HG03139 (cell line): ENCODE results near the gene FGFBP2.

Experiments
- ATAC-seq: cut with Tn5 transposase; IDR thresholded peaks from one replicate; pipeline ENCODE4 v1.9.1; 2021; ENCODE audit not compliant: unreplicated experiment

Gene FGFBP2, protein sequence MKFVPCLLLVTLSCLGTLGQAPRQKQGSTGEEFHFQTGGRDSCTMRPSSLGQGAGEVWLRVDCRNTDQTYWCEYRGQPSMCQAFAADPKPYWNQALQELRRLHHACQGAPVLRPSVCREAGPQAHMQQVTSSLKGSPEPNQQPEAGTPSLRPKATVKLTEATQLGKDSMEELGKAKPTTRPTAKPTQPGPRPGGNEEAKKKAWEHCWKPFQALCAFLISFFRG

GRCh38 chr4:15963001-15963451 lies at the start of gene FGFBP2:
Gene FGFBP2 (minus strand): TSS chr4:15963175. CDS start chr4:15963129, 46 bp downstream.
- no peak for ATAC-seq

- no peak for ATAC-seq
Observed at GRCh38 chr4:16011173-16011572, 48.2 kb upstream of the FGFBP2 start.

- ATAC-seq: no peak
Observed at GRCh38 chr4:16009153-16009552, 46.2 kb upstream of the FGFBP2 start.

DNA sequence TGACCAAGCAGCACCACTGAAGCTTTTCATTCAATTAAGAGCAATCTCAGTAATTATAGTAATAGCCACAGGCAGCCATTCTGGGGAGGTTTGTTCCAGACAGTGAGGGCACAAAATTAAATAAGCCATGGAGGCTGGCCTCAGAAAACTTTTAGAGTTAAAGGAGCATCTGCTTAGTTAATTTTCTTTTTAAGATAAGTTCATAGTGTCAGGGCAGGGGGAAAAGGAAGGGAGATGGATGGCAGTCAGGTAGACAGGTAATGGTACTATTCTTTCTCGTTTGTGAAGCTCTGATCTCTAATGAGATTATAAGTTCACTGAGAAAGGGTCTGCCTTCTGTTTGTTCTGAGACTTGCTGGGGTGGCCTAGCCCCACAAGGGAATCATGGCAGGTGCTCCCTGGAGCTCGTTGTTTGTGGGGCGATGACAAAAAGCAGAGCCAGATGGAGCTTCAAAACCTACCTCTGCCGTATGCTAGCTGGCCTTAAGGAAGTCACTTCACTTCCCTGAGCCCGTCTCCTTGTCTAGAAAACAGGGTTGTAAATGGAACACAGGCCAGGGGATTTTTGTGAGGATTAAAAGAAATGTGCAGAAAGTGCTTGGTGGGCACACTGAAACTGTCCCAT lies 44.6 kb upstream of the FGFBP2 start:
- ATAC-seq: no peak

GRCh38 chr4:16006771-16007446 lies 43.9 kb upstream of the FGFBP2 start:
- ATAC-seq: no peak

DNA sequence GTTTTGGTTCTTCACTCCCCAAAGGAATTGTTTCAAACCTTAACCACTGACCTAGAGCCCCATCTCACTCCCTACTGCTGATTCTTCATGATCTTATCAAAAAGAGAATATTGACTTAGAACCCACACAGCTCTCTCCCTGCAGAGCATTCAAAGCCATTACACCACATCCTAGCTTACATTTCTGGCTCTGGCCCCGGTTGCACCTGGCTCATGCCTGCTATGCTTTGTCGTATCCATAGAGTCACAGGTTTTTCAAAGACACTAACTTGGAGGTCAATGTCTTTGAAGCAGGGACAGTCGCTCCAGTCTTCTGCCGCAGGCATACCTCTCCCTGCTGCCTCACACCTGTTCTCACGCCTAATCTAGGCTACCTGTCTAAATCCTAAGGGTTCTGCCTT lies 42.7 kb upstream of the FGFBP2 start:
- ATAC-seq: no peak

- peak; percentile 97 for ATAC-seq
Observed at GRCh38 chr4:16001484-16001858, 38.5 kb upstream of the FGFBP2 start.

GRCh38 chr4:16000708-16001483 lies 37.9 kb upstream of the FGFBP2 start:
- ATAC-seq: no peak

DNA sequence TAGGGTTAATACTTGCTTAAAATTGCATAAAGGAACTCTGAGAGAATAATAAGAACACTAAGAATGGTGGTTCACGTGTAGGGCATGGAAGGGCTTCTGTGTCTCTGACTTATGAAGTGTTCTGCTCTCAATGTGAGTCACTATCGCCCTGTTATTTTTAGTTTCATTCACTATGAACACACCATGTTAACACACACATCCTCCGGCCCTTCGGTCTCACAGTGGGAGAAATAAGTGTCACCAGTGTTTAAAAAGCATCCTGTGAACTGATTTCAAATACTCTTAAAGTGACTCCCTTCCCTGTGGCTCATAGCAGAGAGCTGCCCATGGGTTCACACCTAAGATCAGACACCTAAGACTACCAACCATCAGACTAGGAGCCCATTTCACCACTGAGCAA lies 33.8 kb upstream of the FGFBP2 start:
- ATAC-seq: no peak

- no peak for ATAC-seq
Observed at GRCh38 chr4:15995826-15996225, 32.9 kb upstream of the FGFBP2 start.

DNA sequence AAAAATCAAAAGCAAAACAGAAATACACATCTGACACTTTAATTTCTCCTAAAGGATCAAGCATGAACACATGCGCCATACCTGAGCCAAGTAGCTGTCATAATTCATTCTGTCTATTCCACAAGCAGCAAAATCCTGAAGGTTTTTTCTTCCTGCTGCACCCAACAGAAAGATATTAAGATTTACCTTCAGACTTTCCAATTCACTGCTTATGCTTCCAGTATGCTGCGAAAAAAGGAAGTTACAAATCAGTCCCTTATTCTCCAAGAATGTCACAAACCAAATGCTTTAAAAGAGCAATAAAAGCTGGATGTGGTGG lies 29.2 kb upstream of the FGFBP2 start:
- no peak for ATAC-seq

GRCh38 chr4:15990570-15991285 lies 27.8 kb upstream of the FGFBP2 start:
- no peak for ATAC-seq

- no peak for ATAC-seq
Observed at GRCh38 chr4:15989424-15989823, 26.4 kb upstream of the FGFBP2 start.

GRCh38 chr4:15988222-15988621 lies 25.2 kb upstream of the FGFBP2 start:
- no peak for ATAC-seq

DNA sequence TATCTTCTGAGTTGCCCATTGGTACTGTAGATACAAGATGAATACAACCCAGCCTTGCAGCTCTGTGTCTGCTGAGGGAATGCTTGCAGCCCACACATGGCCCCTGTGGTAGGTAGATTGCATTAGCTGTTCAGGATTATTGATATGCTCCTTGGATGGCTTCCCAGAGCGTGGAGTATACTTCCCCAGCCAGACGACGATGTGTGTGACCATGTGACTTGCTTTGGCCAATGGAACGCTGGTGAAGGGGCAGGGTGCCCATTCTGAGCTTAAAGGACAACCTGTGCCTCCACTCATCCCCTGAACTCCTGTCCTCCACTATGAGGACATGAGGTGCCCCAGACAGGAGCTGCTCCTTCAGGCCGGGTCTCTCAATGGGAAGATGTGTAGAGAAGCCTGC lies 23.9 kb upstream of the FGFBP2 start:
- ATAC-seq: no peak

- no peak for ATAC-seq
Observed at GRCh38 chr4:15983610-15984009, 20.6 kb upstream of the FGFBP2 start.

GRCh38 chr4:15982842-15983524 lies 20.0 kb upstream of the FGFBP2 start:
- no peak for ATAC-seq

DNA sequence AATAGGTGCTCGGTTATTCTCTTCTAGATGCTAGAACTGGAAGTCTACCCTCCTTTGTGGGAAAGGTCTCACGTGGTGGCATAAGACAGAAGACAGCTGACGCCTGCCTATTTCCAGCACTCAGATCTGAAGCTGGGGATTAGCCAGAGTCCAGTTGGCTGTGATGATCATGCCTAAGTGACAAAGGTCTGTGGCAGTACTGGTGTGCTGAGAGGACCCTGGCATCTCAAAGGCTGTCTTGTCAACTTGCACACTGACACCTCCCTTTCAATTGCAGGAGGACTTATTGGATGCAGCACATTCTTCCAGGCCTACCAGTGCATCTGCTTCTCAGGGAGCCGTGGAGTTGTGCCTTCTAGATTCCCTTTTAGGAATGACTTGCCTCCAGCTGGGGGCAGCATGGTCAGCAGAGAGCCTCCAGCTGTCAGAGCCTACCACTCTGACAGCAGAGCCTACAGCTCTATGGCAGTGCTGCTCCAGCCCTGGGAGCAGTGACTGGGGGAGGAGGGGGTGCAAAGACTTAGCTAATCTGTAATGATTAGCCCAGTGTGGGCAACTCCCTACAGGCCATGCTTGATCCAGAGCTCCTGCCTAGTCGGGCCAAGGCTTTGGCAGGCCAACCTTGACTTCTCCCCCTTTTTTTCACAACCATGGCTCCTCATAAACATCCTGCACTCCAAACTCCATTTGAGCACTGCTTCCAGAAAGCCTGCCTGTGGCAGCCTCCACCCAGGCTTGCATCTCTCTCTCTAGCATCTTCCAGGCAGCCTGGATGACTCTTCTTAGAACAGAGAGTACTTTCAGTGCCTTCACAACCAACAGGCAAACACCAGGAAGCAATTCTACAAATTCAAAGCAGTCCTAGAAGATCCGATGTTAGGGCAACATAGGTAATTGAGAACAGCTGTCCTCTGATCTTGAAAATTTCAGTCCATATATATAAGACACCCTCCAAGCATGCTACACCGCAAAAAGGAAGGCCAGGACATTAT lies 13.8 kb upstream of the FGFBP2 start:
- ATAC-seq: no peak

- no peak for ATAC-seq
Observed at GRCh38 chr4:15971068-15971801, 8.3 kb upstream of the FGFBP2 start.
